GM20431 (cell line): ENCODE data around the gene TRPV4.

ENCODE experiments used
- in situ Hi-C: fragments of 300-500 bp; cut with MseI, MboI; formaldehyde crosslinking; loops from one replicate; pipeline ENCODE4 v1.15.0; 2020; ENCODE audit warnings: low sequenced_read_pairs; ENCODE audit not compliant: unreplicated experiment

The TRPV4 gene

DNA sequence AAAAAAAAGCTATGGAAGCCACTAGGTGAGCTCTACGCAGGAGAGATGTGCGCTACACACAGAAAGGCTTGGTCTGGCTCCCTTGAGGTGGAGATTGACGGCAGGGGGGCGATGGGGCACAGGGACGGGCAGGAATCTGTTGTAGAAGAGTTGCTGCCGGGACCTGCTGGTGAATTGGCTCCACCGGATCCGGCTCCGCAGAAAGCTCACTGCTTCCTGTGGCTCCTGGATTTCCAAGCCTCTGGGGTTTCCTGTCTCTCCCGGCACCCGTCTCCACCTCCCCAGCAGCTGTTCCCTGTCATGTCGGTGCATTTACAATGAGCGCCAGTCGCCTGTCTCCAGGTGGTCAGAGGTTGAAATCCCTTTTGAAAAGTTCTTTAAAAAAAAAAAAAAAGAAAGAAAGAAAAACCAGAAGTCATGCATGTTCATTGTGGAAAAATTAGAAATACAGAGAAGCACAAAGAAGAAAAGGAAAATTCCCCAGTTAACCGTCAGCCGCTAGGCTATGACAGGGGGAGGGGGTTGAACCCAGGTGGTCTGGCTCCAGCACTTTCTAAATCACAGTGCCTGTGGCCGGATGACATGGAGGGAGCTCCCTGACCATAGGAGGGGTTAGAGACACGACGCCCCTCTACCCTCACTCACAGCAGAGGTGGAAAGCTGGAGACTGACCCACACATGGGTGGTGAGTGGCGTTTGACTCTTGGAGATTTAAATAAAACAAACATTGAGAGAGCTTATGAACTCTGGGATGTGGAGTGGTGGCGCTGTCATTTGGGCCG, 98.8 kb downstream of the TRPV4 start:
- in situ Hi-C loops, result no loop called here
